Hippocampal formation (tissue), 2 donors: Measurements from ENCODE around the gene ESYT3.
"Not testable (repeated sequence)": the region's sequence is repeated elsewhere in the genome, so short reads cannot be mapped to it uniquely, and the experiment has no call there.

Experiments
- DNase-seq, 2 donors: peaks; one replicate each; lab custom pipeline; 2025; lab: John Stamatoyannopoulos, UW

ESYT3 gene

DNA sequence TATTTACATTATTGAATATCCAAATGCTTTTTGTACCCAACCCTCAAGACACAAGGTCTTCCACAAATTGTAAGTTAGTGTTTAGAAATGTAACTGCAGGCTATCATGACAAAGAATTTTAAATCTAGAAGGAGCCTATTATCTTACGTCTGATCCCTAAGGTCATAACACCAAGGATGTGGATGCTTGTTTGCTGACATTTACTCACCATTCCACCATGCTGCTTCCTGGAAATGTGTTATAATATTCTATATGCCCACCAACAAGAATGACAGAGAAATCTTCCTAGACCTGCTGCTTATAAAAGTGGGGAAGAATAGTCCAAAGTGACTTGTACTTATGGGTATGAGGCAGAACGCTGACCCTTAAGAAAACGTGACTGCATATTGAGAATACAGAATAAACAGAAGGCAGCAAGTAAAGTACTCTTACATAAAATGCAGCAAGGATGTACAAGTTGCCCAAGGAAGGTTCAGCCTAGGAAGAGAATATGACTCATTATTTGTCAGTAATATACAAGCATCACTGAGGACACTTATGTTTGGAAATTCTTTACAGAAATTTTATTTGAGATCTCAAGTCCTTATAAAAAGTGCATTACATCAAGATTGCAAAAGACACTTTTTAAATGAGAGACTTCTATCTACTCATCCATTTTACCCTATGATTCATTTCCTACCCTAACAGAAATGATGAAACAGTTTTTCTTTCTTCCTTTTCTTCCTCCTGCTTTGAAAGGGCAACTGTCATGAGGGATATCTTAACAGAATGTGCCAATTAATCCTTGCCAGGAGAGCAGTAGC is 59.6 kb downstream of the ESYT3 start:
- DNase-seq: no peak

DNA sequence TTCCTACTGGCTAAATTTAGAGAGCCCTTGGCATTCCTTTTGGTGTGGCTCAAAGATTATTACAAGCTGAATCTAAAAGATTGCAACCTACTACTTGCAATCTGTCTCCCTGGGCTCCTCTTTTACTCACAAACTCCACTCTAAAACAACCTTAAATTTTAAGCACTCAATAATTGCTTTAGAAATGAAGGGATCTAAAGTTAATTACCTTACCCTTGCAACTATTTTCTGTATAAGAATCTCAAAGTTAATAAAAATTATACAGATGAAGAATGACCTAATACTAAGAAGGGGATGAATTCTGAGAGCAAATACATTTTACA is 60.2 kb downstream of the ESYT3 start:
- no peak for DNase-seq

DNA sequence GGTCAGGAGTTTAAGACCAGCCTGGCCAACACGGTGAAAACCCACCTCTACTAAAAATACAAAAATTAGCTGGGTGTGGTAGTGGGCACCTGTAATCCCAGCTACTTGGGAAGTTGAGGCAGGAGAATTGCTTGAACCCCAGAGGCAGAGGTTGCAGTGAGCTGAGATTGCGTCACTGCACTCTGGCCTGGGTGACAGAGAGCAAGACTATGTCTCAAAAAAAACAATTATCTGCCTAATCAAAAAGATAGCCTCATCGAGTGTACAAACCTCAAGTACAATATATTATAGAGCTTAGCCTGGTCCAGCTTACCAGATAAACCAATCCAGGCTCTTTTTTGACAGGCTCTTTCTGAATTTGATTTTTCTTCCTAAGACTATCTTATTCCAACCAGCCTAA is 61.2 kb downstream of the ESYT3 start:
- not testable (repeated sequence) for DNase-seq

DNA sequence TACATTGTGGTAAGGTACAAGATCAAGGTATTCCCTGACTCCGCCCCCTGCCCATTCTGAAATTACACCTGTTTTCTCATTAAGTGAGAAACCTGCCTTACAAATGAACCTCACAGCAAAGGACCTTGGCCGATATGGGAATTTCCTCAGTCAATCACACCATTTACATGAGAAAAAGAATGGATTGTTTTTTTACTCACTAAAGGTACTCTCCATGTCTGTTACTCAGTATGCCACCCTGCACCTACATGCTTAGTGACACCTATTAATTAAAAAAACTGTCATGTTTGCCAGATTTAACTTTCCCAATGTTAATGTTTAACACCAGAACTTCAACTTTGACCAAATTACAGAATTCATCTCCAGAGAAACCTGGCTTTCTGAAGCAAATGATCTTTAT is 62.0 kb downstream of the ESYT3 start:
- DNase-seq: no peak

DNA sequence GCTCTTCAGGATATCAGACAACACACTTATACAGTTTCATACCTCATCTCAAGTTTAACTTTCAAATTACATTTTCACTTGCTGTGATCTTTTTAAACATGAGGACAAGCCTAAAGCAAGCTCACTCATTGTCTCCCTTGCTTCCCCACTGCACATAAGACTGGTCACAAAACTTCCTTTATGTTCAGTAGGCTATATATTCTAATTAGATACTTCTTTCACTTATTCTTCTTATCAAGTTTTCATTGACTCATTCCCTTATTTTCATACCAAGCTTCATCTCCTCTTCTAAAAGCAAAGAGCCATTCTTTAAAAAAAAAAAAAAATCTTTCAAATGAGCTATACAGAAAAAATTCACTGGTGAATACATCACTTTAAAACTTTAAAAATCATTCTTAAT is 62.6 kb downstream of the ESYT3 start:
- DNase-seq: no peak

DNA sequence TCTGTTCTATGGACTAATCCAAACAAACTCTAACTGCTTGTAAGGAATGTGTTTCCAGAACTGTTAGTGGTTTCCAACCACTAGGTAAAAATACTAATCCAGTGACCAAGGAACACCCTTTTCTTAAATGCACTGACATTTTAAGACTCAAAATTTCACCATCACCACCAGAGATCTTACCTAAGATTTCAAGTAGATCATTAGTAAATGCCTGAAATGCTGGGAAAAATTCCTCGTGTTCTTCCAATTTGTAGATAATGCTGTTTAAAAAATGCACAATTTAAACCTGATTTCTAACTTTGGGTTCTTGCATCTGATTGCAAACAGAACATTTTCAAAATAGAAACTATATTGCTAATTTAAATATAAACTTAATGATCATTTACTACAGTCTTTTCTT is 63.4 kb downstream of the ESYT3 start:
- DNase-seq: no peak

DNA sequence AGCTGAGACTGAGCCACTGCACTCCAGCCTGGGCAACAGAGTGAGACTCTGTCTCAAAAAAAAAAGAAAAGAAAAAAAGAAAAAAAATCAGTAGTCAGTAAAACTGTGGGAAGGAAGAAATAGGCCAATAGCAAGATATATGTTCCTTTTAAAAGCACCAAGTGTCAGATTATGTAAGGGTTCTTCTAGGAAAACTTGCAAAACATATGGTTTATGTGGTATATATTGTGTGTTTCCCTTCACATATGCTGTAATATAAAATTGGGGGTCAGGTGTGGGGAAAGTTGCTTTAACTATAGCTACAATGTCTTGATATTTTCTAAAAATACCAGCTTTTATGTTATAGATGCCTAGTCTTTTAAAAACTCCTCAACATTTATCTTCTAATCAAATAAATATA is 64.6 kb downstream of the ESYT3 start:
- DNase-seq: no peak

DNA sequence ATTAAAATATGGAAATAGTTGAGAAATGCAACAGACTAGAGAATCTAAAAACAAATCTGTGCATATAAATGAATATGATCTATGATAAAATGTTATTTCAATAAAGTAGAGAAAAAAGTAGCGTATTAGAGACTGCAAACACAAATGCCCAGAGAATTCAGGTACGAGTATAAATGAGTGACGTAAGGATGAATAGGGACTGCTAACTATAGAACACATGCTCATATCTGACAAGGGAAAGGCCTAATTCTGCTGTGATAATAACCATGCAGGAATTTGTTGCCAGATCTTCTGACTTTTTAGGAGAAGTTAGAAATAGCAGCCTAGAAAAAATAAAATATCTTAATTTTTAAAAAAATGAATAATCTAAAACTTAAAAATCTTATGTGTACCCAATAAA is 73.1 kb downstream of the ESYT3 start:
- no peak for DNase-seq

DNA sequence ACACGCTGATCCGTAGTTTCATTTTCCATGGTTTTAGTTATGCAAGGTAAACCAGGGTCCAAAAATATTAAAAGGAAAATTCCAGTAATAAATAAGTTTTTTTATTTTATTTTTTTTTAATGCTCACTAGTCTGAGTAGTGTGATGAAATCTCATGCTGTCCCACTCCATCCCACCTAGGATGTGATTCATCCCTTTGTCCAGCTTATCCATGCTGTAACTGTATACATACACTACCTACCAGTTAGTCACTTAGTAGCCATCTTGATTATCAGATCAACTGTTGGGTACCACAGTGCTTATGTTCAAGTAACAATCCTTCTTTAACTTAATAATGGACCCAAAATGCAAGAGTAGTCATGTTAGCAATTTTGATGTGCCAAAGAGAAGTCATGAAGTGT is 75.2 kb downstream of the ESYT3 start:
- no peak for DNase-seq

DNA sequence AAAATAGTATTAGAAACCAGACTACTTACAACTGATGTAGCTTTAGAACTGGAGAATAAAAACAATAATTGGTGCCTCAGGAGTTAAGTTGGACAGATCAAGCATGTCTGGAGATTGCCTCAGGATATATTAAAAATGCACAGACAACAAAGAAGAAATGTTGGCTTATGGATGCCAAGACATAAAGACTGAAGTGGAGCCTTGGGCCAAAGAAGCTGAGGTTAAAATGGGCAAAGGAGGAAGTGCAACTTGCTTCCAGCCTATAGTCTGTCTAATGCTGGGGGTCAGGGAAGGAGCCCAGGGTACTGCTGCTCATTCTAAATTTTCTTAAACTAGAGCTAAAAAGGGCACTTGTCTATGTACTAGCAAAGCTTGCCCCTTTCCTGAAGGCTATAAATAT is 77.5 kb downstream of the ESYT3 start:
- no peak for DNase-seq

DNA sequence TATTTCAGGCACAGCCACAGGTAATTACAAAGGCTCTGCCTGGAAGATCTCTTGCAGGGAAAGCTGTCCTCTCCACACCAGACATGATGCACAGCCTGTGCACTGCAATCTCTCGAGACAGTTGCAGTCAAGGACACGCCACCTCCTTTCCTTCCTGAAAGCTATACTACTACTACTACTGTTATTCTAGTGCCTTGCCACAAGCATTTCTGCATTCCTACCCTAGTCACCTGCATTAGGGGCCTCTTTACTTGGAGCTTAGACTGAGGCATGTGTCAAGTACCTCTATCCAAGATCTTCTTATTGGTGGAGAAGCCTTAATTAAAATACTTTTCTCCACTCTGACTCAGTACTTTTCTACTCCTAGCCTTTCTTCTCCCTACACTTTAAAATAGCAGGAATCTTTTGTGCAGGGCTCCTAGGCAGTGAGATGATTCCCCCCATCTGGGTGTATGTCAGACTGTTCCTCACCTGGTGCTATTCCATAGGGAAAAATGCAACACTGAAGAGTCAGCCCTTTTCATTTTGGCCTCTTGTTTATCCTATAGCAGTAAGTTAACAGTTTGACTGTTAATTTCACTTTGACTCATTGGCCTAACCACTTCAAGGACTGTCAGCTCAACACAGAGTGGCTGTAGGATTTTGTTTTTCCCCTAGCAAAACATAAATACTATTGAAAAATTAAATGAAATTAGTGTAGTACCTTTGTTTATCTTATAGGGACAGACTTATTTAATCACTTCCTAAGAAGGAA is 78.9 kb downstream of the ESYT3 start:
- no peak for DNase-seq

DNA sequence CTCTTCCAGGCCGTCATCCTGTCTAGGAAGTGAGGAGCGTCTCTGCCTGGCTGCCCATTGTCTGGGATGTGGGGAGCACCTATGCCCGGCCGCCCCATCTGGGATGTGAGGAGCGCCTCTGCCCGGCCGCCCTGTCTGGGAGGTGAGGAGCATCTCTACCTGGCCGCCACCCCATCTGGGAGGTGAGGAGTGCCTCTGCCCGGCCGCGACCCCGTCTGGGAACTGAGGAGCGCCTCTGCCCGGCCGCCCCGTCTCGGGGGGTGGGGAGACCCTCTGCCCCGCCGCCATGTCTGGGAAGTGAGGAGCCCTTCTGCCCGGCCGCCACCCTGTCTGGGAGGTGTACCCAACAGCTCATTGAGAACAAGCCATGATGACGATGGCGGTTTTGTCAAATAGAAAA is 87.0 kb downstream of the ESYT3 start:
- not testable (repeated sequence) for DNase-seq
